Thoracic aorta (tissue), 2 donors: ENCODE measurements around the gene ZBTB38. TPM values are rescaled to one million over a fixed set of nuclear protein-coding genes. Genes with fewer than 3 reads are reported as not detected.

Experiments used
- ATAC-seq: fragments of 150-250 bp; one replicate; pipeline ENCODE4 v1.8.0; 2017; ENCODE audit warnings: low read depth; ENCODE audit not compliant: insufficient number of reproducible peaks, low FRiP score
- DNase-seq: peaks from one replicate; pipeline ENCODE4 v3.0.0-alpha.2; 2020; ENCODE audit warnings: low spot score
- H3K27ac ChIP-seq, 2 donors: fragments of 200-600 bp; sonication (generic); 1 replicate in 1 of 2; 2 replicates in 1 of 2; pipeline ENCODE4 v1.5.1; 2016; ENCODE audit warnings: mild to moderate bottlenecking in 2 of 2, moderate library complexity in 2 of 2
- H3K27me3 ChIP-seq: fragments of 200-600 bp; sonication (generic); replicated peaks from 2 replicates; pipeline ENCODE4 v1.6.0; 2016; ENCODE audit warnings: mild to moderate bottlenecking; ENCODE audit not compliant: insufficient read depth
- H3K36me3 ChIP-seq: fragments of 200-600 bp; sonication (generic); one replicate; pipeline ENCODE4 v1.5.1; 2016
- H3K4me1 ChIP-seq, 2 donors: fragments of 200-600 bp; sonication (generic); 1 replicate in 1 of 2; 2 replicates in 1 of 2; pipeline versions ENCODE4 v1.5.1 to v1.6.0; 2016; ENCODE audit warnings: low read depth in 2 of 2, mild to moderate bottlenecking in 1 of 2; ENCODE audit not compliant: control insufficient read depth in 1 of 2
- H3K4me3 ChIP-seq: fragments of 200-600 bp; sonication (generic); 2 replicates; pipeline ENCODE4 v1.5.1; 2016; ENCODE audit warnings: mild to moderate bottlenecking
- H3K9me3 ChIP-seq: fragments of 200-600 bp; sonication (generic); 2 replicates; pipeline ENCODE4 v1.5.1; 2016
- total RNA-seq, 2 donors: library from RNA; depleted of rRNA; stranded (reverse); fragments of >200 nt; gene quantifications; one replicate each; pipeline versions ENCODE4 v1.1.0 to v1.2.3, GENCODE V29; 2016
- TF ChIP-seq, protein P1 (sequence below): fragments of 200-600 bp; sonication (generic); IDR thresholded peaks from one replicate; pipeline ENCODE4 v1.5.1; 2019; ENCODE audit warnings: antibody characterized with exemption

The ZBTB38 gene
- total RNA-seq, 2 donors from 2014 or later: 169 to 215 TPM

DNA sequence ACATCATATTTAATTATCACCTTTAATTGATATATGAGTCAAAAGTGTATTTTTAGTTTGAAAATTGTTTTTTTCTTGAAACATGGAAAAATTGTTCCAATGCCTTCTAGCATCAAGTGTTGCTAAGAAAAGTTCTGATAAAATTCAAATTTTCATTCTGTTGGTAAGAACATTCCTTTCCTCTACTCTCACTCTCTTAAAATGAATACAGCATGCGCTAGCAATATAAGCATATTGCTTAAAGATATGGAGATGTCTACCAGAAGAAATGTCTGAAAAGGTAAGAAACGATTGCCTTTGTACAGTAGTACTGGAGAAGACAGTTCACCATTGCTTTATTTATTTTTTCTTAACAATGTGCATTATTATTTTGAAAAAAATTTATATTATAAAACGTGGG lies 17.6 kb upstream of the ZBTB38 start:
- H3K27me3 ChIP-seq: no peaks in the 10 kb centered on the region
- H3K27ac ChIP-seq: no peak overlapping the region
- no peaks in the 10 kb centered on the region for H3K4me1 ChIP-seq
- no peak for DNase-seq
- H3K4me3 ChIP-seq: no peak overlapping the region
- no peaks in the 10 kb centered on the region for H3K36me3 ChIP-seq
- no peaks in the 10 kb centered on the region for H3K9me3 ChIP-seq
- TF ChIP-seq, protein P1, sequence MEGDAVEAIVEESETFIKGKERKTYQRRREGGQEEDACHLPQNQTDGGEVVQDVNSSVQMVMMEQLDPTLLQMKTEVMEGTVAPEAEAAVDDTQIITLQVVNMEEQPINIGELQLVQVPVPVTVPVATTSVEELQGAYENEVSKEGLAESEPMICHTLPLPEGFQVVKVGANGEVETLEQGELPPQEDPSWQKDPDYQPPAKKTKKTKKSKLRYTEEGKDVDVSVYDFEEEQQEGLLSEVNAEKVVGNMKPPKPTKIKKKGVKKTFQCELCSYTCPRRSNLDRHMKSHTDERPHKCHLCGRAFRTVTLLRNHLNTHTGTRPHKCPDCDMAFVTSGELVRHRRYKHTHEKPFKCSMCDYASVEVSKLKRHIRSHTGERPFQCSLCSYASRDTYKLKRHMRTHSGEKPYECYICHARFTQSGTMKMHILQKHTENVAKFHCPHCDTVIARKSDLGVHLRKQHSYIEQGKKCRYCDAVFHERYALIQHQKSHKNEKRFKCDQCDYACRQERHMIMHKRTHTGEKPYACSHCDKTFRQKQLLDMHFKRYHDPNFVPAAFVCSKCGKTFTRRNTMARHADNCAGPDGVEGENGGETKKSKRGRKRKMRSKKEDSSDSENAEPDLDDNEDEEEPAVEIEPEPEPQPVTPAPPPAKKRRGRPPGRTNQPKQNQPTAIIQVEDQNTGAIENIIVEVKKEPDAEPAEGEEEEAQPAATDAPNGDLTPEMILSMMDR: no peak
- no peak for ATAC-seq

DNA sequence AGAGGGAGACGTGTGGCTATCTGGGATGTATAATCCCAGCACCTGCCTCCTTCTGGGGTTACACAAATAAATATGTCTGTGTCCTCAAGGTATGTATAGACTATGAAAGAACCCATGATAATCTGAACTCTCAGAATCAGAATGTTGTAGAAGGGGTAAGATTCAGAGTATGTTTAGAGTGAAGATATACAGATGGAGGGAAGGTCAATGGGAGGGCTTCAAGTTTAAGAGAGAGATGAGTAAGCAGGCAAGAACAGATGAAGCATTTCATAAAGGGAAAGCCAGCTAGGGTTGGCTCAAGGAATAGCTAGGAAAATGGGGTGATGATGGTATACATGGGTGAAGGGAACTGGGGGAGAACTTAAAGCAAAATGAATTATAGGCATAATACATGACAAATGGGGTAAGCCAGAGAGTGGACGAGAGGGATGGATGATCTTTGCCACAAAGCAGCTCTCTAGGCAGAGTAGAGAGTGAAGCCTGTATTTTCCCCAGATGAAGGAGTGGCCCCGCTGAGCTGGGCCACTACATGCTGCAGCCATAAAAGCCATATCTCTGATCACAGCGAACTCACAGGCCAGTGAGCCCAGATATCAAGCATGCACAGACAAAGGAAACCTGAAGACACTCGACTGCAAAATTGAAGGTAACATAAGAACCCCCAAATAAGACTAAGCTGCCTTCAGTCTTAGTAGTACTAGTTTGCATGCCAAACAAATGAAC lies 15.9 kb upstream of the ZBTB38 start:
- Histone ChIP-seq H3K4me1 (no peaks in the 10 kb centered on the region), H3K36me3 (no peaks in the 10 kb centered on the region), H3K9me3 (no peaks in the 10 kb centered on the region), H3K27ac (no peak overlapping the region), H3K4me3 (no peak overlapping the region), H3K27me3 (no peaks in the 10 kb centered on the region)
- TF ChIP-seq, protein P1: no peak
- DNase-seq (no peak), ATAC-seq (no peak)

DNA sequence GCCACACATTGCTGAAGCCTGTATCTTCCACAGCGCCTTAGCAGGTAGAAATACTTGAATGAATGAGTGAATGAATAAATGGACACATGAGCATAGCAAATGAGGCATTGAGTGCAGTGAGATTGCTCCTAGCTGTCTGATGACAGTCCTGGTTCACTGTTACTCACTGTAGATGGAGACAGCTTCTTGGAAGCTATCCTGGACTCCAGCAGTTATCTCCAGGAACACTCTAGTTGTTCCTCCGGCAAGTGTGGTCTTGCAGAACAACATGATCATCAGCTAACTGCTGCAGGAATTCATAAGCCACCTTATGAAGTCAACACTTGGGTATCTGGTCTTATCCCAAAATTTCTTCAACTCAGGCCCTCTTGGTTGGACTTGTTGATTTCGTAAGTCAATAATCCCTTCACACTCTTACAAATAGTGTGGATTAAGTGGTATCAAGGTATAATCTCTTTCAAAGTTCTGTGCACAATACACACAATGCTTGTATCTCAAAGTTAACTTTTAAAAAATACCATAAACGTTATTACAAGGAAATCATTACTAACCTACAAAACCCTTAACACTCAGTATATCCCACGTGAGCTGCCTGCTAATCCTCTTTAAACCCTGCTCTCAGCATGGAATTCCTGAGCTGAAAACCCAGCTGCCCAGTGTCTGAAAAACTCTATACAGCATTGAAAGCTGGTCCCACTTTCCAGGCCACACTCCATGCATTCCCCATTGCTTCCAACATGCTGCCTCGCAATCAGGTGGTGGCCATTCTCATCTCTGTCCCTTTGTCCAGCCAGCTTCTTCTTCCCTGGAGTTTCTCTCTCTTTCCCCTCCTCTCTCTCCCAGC lies 14.4 kb upstream of the ZBTB38 start:
- no peaks in the 10 kb centered on the region for H3K36me3 ChIP-seq
- ATAC-seq (no peak), DNase-seq (no peak)
- no peaks in the 10 kb centered on the region for H3K27me3 ChIP-seq
- H3K27ac ChIP-seq: no peak overlapping the region
- no peaks in the 10 kb centered on the region for H3K9me3 ChIP-seq
- TF ChIP-seq, protein P1: no peak
- no peak overlapping the region for H3K4me3 ChIP-seq
- H3K4me1 ChIP-seq: no peaks in the 10 kb centered on the region

DNA sequence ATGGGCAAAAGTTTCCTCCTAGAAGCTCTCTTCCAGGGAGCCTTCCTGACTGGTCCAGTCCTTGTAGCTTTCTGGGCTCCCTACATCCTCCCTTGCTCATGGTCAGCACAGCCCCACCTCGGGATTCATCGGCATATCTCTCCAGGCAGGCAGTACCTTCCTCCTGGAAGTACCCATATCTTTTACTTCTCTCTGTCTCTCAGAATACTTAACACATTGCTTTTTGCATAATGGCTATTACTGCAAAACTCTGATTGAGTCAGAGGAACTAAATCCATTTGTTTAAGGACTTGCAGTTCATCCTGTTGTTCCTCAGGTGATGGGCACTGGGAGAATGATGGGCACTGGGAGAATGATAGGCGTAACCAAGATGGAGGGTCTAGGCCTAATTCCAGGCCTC lies 13.8 kb upstream of the ZBTB38 start:
- Histone ChIP-seq H3K27ac (no peak overlapping the region), H3K27me3 (no peaks in the 10 kb centered on the region), H3K36me3 (no peaks in the 10 kb centered on the region), H3K9me3 (no peaks in the 10 kb centered on the region), H3K4me1 (no peaks in the 10 kb centered on the region), H3K4me3 (no peak overlapping the region)
- TF ChIP-seq, protein P1: no peak
- DNase-seq (no peak), ATAC-seq (no peak)

DNA sequence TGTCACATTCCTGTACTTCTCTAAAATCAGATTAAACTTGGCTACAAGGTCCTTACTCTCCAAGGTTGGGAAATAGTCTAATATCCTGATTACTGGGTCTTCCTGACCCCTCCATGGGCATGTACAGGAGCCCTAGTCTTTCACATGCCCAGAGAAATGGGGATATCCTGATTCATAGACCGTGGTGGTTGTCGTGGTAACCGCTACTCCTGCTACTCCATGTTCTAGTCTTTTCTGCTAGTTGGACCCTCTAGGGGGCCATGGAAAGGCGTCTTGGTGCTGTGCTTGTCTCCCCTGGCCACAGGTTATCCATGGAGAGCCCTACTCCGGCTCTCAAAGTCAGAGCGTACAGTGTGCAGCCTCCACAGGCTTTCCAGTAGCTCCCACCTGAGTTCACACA lies 13.1 kb upstream of the ZBTB38 start:
- no peak overlapping the region for H3K27ac ChIP-seq
- no peak for DNase-seq
- H3K9me3 ChIP-seq: no peaks in the 10 kb centered on the region
- H3K4me3 ChIP-seq: no peak overlapping the region
- no peaks in the 10 kb centered on the region for H3K4me1 ChIP-seq
- no peak for ATAC-seq
- TF ChIP-seq, protein P1: no peak
- no peaks in the 10 kb centered on the region for H3K27me3 ChIP-seq
- H3K36me3 ChIP-seq: no peaks in the 10 kb centered on the region
